Thoracic aorta endothelial cell (primary cell): ENCODE data around the gene SPTA1. TPM values are rescaled to one million over a fixed set of nuclear protein-coding genes. Genes with fewer than 3 reads are reported as not detected.

Experiments used
- total RNA-seq: library from RNA; depleted of rRNA; stranded (reverse); fragments of >200 nt; gene quantifications from 2 replicates; pipeline ENCODE4 v1.2.3, GENCODE V29; 2012

The SPTA1 gene
- total RNA-seq = 0.27 and 0.43 TPM in 2 replicates

GRCh38 chr1:158686111-158687009, at the start of gene SPTA1:
TSS of gene SPTA1 (minus strand) at chr1:158686715. CDS start at chr1:158686517, 198 bp downstream.

GRCh38 chr1:158720620-158721019, 34.1 kb upstream of the SPTA1 start, which contains the start of gene OR6K3:
TSS of gene OR6K3 (minus strand) at chr1:158720720. CDS start at chr1:158718115, 2,605 bp downstream.

GRCh38 chr1:158700552-158700951, 14.0 kb upstream of the SPTA1 start, which contains the start of gene OR6K2:
TSS of gene OR6K2 (minus strand) at chr1:158700652. CDS start at chr1:158700652, 0 bp downstream.

GRCh38 chr1:158604968-158605367, 81.5 kb downstream of the SPTA1 start, which contains the start of gene OR10Z1:
TSS of gene OR10Z1 (plus strand) at chr1:158605268. CDS start at chr1:158606439, 1,171 bp downstream.

GRCh38 chr1:158579733-158580132, 106.8 kb downstream of the SPTA1 start, which contains the start of gene OR10X1:
TSS of gene OR10X1 (minus strand) at chr1:158579899. CDS start at chr1:158579899, 0 bp downstream.

GRCh38 chr1:158570480-158570879, 116.0 kb downstream of the SPTA1 start, which contains the start of gene OR6P1:
TSS of gene OR6P1 (minus strand) at chr1:158570580. CDS start at chr1:158563604, 6,976 bp downstream.

Other genes starting within 250 kb of the SPTA1 start
- not detected in 2 replicates for gene OR10K1, start 224.9 kb downstream of the SPTA1 start, total RNA-seq
- not detected in 2 replicates for gene OR10R2, start 214.5 kb downstream of the SPTA1 start, total RNA-seq
- not detected in 2 replicates for gene OR6Y1, start 132.3 kb downstream of the SPTA1 start, total RNA-seq
- gene OR6P1, start 116.1 kb downstream of the SPTA1 start, total RNA-seq = not detected in 2 replicates
- gene OR10X1, start 106.8 kb downstream of the SPTA1 start, total RNA-seq = not detected in 2 replicates
- not detected in 2 replicates for gene OR10Z1, start 81.4 kb downstream of the SPTA1 start, total RNA-seq
- gene OR6K2, start 13.9 kb upstream of the SPTA1 start, total RNA-seq = not detected in 2 replicates
- not detected in 2 replicates for gene OR6K3, start 34.0 kb upstream of the SPTA1 start, total RNA-seq
- not detected in 2 replicates for gene OR6K6, start 68.0 kb upstream of the SPTA1 start, total RNA-seq
- not detected in 2 replicates for gene OR6N1, start 85.5 kb upstream of the SPTA1 start, total RNA-seq
- not detected in 2 replicates for gene OR6N2, start 94.5 kb upstream of the SPTA1 start, total RNA-seq
- not detected in 2 replicates for gene MNDA, start 144.6 kb upstream of the SPTA1 start, total RNA-seq
- not detected in 2 replicates for gene PYHIN1, start 244.8 kb upstream of the SPTA1 start, total RNA-seq